Smooth muscle cell (in vitro differentiated cells): ENCODE measurements around the gene TPSAB1. TPM values are rescaled to one million over a fixed set of nuclear protein-coding genes. Genes with fewer than 3 reads are reported as not detected.

Experiments
- DNase-seq: peaks from one replicate; lab custom pipeline; 2025; ENCODE audit not compliant: unreplicated experiment; lab: John Stamatoyannopoulos, UW
- H2AFZ ChIP-seq: fragments of 200-600 bp; sonication (generic); 2 replicates; pipeline ENCODE4 v1.6.0; 2016; ENCODE audit warnings: antibody characterized with exemption, low read depth, mild to moderate bottlenecking
- H3F3A ChIP-seq: fragments of 200-600 bp; sonication (generic); 2 replicates; pipeline ENCODE4 v1.6.0; 2017; ENCODE audit warnings: antibody characterized with exemption, low read depth
- H3K27ac ChIP-seq: fragments of 200-600 bp; sonication (generic); 2 replicates; pipeline ENCODE4 v1.5.1; 2016; ENCODE audit warnings: low read depth, mild to moderate bottlenecking
- H3K27me3 ChIP-seq: fragments of 200-600 bp; sonication (generic); 2 replicates; pipeline ENCODE4 v1.6.1; 2016; ENCODE audit warnings: low read depth, mild to moderate bottlenecking
- H3K36me3 ChIP-seq: fragments of 200-600 bp; sonication (generic); 2 replicates; pipeline ENCODE4 v1.5.1; 2016; ENCODE audit warnings: low read depth
- H3K4me1 ChIP-seq: fragments of 200-600 bp; sonication (generic); 2 replicates; pipeline ENCODE4 v1.5.1; 2016; ENCODE audit warnings: low read depth
- H3K4me2 ChIP-seq: fragments of 200-600 bp; sonication (generic); 2 replicates; pipeline ENCODE4 v1.6.0; 2016; ENCODE audit warnings: mild to moderate bottlenecking
- H3K4me3 ChIP-seq: fragments of 200-600 bp; sonication (generic); 2 replicates; pipeline ENCODE4 v1.5.1; 2016; ENCODE audit warnings: mild to moderate bottlenecking
- H3K79me2 ChIP-seq: fragments of 200-600 bp; sonication (generic); 2 replicates; pipeline ENCODE4 v1.6.0; 2016; ENCODE audit warnings: low read depth, mild to moderate bottlenecking
- H3K9ac ChIP-seq: fragments of 200-600 bp; sonication (generic); 2 replicates; pipeline ENCODE4 v1.6.0; 2016; ENCODE audit warnings: low read depth
- H3K9me3 ChIP-seq: fragments of 200-600 bp; sonication (generic); replicated peaks from 2 replicates; pipeline ENCODE4 v1.5.1; 2016; ENCODE audit warnings: low read depth
- H4K20me1 ChIP-seq: fragments of 200-600 bp; sonication (generic); 2 replicates; pipeline ENCODE4 v1.6.0; 2016; ENCODE audit warnings: low read depth
- CTCF ChIP-seq: fragments of 200-600 bp; sonication (generic); IDR thresholded peaks from 2 replicates; pipeline ENCODE4 v1.5.1; 2017; ENCODE audit warnings: borderline replicate concordance, mild to moderate bottlenecking, antibody characterized with exemption; ENCODE audit not compliant: insufficient read depth, poor library complexity, severe bottlenecking
- WGBS: methylation state at CpG from one replicate; pipeline ENCODE4 v1.1.7; 2016; ENCODE audit warnings: low lambda C conversion rate; 5-methylcytosine and 5-hydroxymethylcytosine counted together
- polyA plus RNA-seq: library from polyadenylated mRNA; unstranded; fragments of >200 nt; fragmentation: Nextera tagmentation; extraction: Ambion mirVana; gene quantifications from 2 replicates; pipeline ENCODE4 v1.2.1, GENCODE V29; 2016
- total RNA-seq: library from RNA; depleted of rRNA; stranded (reverse); fragments of >200 nt; gene quantifications from 2 replicates; pipeline ENCODE4 v1.2.3, GENCODE V29; 2014

TPSAB1 gene
- total and polyA plus RNA-seq, 2 experiments from 2014 or later = not detected

- no peak for DNase-seq
- H3K4me1 ChIP-seq = no peaks in the 10 kb centered on the region
- no peak overlapping the region for H3K27ac ChIP-seq
- no peaks in the 10 kb centered on the region for H3K36me3 ChIP-seq
- TF ChIP-seq CTCF = no peak
- H3F3A ChIP-seq = no peaks in the 10 kb centered on the region
- H3K4me3 ChIP-seq = no peak overlapping the region
- H3K9ac ChIP-seq = no peak overlapping the region
- no peaks in the 10 kb centered on the region for H3K9me3 ChIP-seq
- H3K4me2 ChIP-seq = no peak overlapping the region
- no peak overlapping the region for H2AFZ ChIP-seq
- H3K27me3 ChIP-seq = peaks cover 28% of the 10 kb centered on the region
- no peaks in the 10 kb centered on the region for H4K20me1 ChIP-seq
- no peaks in the 10 kb centered on the region for H3K79me2 ChIP-seq
- WGBS = 82% methylated on average over 40 of the region's 40 CpGs
Measured at GRCh38 chr16:1287982-1288670, 47.6 kb downstream of the TPSAB1 start.

GRCh38 chr16:1288813-1289476 lies 48.4 kb downstream of the TPSAB1 start:
- Histone ChIP-seq H4K20me1 (no peaks in the 10 kb centered on the region), H3K4me3 (no peak overlapping the region), H3K9me3 (no peaks in the 10 kb centered on the region), H3F3A (no peaks in the 10 kb centered on the region), H3K4me2 (no peak overlapping the region), H3K4me1 (no peaks in the 10 kb centered on the region), H3K27me3 (peaks cover 28% of the 10 kb centered on the region), H3K36me3 (no peaks in the 10 kb centered on the region), H3K9ac (no peak overlapping the region), H3K27ac (no peak overlapping the region), H2AFZ (no peak overlapping the region), H3K79me2 (no peaks in the 10 kb centered on the region)
- 61% methylated on average over 11 of the region's 20 CpGs for WGBS
- no peak for DNase-seq
- TF ChIP-seq CTCF = no peak

- TF ChIP-seq CTCF = no peak
- H2AFZ ChIP-seq = no peak overlapping the region
- H3K4me2 ChIP-seq = no peak overlapping the region
- peaks cover 28% of the 10 kb centered on the region for H3K27me3 ChIP-seq
- WGBS = 32% methylated on average over 16 of the region's 17 CpGs
- no peak overlapping the region for H3K9ac ChIP-seq
- no peak for DNase-seq
- H3K79me2 ChIP-seq = no peaks in the 10 kb centered on the region
- no peaks in the 10 kb centered on the region for H3K36me3 ChIP-seq
- no peak overlapping the region for H3K4me3 ChIP-seq
- no peaks in the 10 kb centered on the region for H3F3A ChIP-seq
- no peaks in the 10 kb centered on the region for H3K4me1 ChIP-seq
- no peaks in the 10 kb centered on the region for H4K20me1 ChIP-seq
- H3K9me3 ChIP-seq = no peaks in the 10 kb centered on the region
- no peak overlapping the region for H3K27ac ChIP-seq
Measured at GRCh38 chr16:1289477-1289866, 49.0 kb downstream of the TPSAB1 start.
